ENCODE measurements around the gene CREB5. TPM values are rescaled to one million over a fixed set of nuclear protein-coding genes. Genes with fewer than 3 reads are reported as not detected.

The CREB5 gene
- total RNA-seq, 4 donors from 2014 or later = 16.8 to 22.4 (median 20.9) TPM

- WGBS, 2 donors = 93% methylated on average over 1 of the region's 1 CpG
- H3K4me3 ChIP-seq = no peak overlapping the region
Observed at GRCh38 chr7:28645866-28646265, 233.5 kb downstream of the CREB5 start.

GRCh38 chr7:28646376-28647075 lies 234.2 kb downstream of the CREB5 start:
- H3K9me3 ChIP-seq = no peaks in the 10 kb centered on the region
- DNase-seq (ENCODE audit: low spot score in 2 of 2) = no peak
- peaks cover 0 to 7% (median 0%) of the 10 kb centered on the region in 4 donors for H3K4me1 ChIP-seq
- TF ChIP-seq, protein P1, sequence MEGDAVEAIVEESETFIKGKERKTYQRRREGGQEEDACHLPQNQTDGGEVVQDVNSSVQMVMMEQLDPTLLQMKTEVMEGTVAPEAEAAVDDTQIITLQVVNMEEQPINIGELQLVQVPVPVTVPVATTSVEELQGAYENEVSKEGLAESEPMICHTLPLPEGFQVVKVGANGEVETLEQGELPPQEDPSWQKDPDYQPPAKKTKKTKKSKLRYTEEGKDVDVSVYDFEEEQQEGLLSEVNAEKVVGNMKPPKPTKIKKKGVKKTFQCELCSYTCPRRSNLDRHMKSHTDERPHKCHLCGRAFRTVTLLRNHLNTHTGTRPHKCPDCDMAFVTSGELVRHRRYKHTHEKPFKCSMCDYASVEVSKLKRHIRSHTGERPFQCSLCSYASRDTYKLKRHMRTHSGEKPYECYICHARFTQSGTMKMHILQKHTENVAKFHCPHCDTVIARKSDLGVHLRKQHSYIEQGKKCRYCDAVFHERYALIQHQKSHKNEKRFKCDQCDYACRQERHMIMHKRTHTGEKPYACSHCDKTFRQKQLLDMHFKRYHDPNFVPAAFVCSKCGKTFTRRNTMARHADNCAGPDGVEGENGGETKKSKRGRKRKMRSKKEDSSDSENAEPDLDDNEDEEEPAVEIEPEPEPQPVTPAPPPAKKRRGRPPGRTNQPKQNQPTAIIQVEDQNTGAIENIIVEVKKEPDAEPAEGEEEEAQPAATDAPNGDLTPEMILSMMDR (IDR thresholded peaks at IDR 0.05) = no peak
- TF ChIP-seq POLR2A (IDR thresholded peaks at IDR 0.05) (no peak), EP300 (IDR thresholded peaks at IDR 0.05) (no peak)
- no peak overlapping the region for H3K4me3 ChIP-seq
- H3K27ac ChIP-seq = no peak overlapping the region
- no peaks in the 10 kb centered on the region for H3K36me3 ChIP-seq
- WGBS, 2 donors = 52 to 68% methylated on average over 3 of the region's 3 CpGs
- H3K27me3 ChIP-seq = no peaks in the 10 kb centered on the region

More at GRCh38 chr7:28645866-28646265, 233.5 kb downstream of the CREB5 start:
- Histone ChIP-seq H3K27me3 (no peaks in the 10 kb centered on the region), H3K36me3 (no peaks in the 10 kb centered on the region), H3K4me1 (peaks cover 0 to 7% (median 0%) of the 10 kb centered on the region in 4 donors), H3K9me3 (no peaks in the 10 kb centered on the region), H3K27ac (no peak overlapping the region)
- TF ChIP-seq, protein P1 (IDR thresholded peaks at IDR 0.05) = no peak
- TF ChIP-seq POLR2A (IDR thresholded peaks at IDR 0.05) (no peak), EP300 (IDR thresholded peaks at IDR 0.05) (no peak)
- DNase-seq (ENCODE audit: low spot score in 2 of 2) = no peak

GRCh38 chr7:28647076-28647421 lies 234.7 kb downstream of the CREB5 start:
- Histone ChIP-seq H3K36me3 (no peaks in the 10 kb centered on the region), H3K9me3 (no peaks in the 10 kb centered on the region), H3K27ac (no peak overlapping the region), H3K4me1 (peaks cover 0 to 5% (median 0%) of the 10 kb centered on the region in 4 donors), H3K4me3 (no peak overlapping the region), H3K27me3 (no peaks in the 10 kb centered on the region)
- TF ChIP-seq EP300 (IDR thresholded peaks at IDR 0.05) (no peak), POLR2A (IDR thresholded peaks at IDR 0.05) (no peak)
- TF ChIP-seq, protein P1 (IDR thresholded peaks at IDR 0.05) = no peak
- no peak for DNase-seq (ENCODE audit: low spot score in 2 of 2)
- WGBS, 2 donors = 75 to 85% methylated on average over 4 of the region's 4 CpGs

DNA sequence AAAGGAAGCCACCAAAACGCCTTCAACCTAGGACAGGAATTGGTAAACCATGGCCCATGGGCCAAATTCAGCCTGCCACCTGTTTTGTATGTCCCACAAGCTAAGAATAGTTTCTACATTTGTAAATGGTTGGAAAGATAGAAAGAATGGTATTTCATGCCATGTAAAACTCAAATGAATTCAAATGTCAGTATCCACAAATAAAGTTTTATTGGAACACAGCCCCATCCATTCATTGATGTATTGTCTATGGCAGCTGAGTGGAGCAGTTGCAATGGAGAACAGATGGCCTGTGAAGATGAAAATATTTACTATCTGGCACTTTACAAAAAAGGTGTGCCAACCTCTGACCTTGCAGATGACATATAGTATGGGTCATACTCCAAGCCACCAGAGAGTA lies 236.9 kb downstream of the CREB5 start:
- H3K4me1 ChIP-seq = no peaks in the 10 kb centered on the region
- TF ChIP-seq, protein P1 (IDR thresholded peaks at IDR 0.05) = no peak
- TF ChIP-seq EP300 (IDR thresholded peaks at IDR 0.05) = no peak
- TF ChIP-seq POLR2A (IDR thresholded peaks at IDR 0.05) = no peak
- 81 to 95% methylated on average over 1 of the region's 1 CpG for WGBS, 2 donors

DNA sequence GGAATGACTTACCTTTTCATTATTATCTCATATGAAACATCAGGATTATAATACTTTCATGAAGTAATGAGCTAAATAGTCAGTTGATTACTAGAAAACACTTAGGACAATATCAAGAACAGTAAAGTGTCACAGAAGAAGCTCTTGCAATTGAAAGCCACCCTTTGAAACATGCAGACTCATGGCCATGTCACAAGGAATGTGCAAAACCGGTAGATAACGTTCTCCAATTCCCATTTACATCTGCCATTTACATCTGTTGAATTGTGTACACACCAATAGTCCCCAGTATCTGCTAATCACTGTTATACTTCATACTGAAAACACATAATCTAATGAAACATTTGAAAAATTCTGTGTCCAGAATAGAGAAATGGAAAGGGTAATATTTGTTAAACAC lies 237.5 kb downstream of the CREB5 start:
- Histone ChIP-seq H3K4me3 (no peak overlapping the region), H3K27me3 (no peaks in the 10 kb centered on the region), H3K4me1 (no peaks in the 10 kb centered on the region), H3K9me3 (no peaks in the 10 kb centered on the region), H3K36me3 (no peaks in the 10 kb centered on the region), H3K27ac (no peak overlapping the region)
- no peak for DNase-seq (ENCODE audit: low spot score in 2 of 2)
- 88 to 91% methylated on average over 2 of the region's 2 CpGs for WGBS, 2 donors
- TF ChIP-seq, protein P1 (IDR thresholded peaks at IDR 0.05) = no peak
- TF ChIP-seq POLR2A (IDR thresholded peaks at IDR 0.05) (no peak), EP300 (IDR thresholded peaks at IDR 0.05) (no peak)

More for the DNA sequence above, 236.9 kb downstream of the CREB5 start:
- Histone ChIP-seq H3K27me3 (no peaks in the 10 kb centered on the region), H3K9me3 (no peaks in the 10 kb centered on the region), H3K4me3 (no peak overlapping the region), H3K36me3 (no peaks in the 10 kb centered on the region), H3K27ac (no peak overlapping the region)
- no peak for DNase-seq (ENCODE audit: low spot score in 2 of 2)
